Inflammatory macrophage treated with lipopolysaccharide for 1 hour (primary cell): ENCODE data around the gene OXSR1.
"Not testable (repeated sequence)": the region's sequence is repeated elsewhere in the genome, so short reads cannot be mapped to it uniquely, and the experiment has no call there.

Experiments
- DNase-seq, 2 donors: peaks; one replicate each; pipeline ENCODE4 v3.0.0-alpha.2; 2020 to 2022

OXSR1 gene

GRCh38 chr3:38146504-38146903 is 18.8 kb upstream of the OXSR1 start:
- peak in 1 of 2 donors; percentile 43 for DNase-seq

- peak; percentile 90 to 94 for DNase-seq
Observed at GRCh38 chr3:38147421-38147820, 17.9 kb upstream of the OXSR1 start.

- DNase-seq: peak; percentile 72 to 94
Observed at GRCh38 chr3:38148311-38148882, 16.9 kb upstream of the OXSR1 start.

GRCh38 chr3:38149708-38150107 is 15.6 kb upstream of the OXSR1 start:
- DNase-seq: peak; percentile 72 to 85

GRCh38 chr3:38150780-38151528 is 14.4 kb upstream of the OXSR1 start:
- DNase-seq: no peak

GRCh38 chr3:38151667-38152265 is 13.6 kb upstream of the OXSR1 start:
- DNase-seq: peak; percentile 72 to 87

- peak; percentile 67 to 86 for DNase-seq
Observed at GRCh38 chr3:38152609-38153008, 12.7 kb upstream of the OXSR1 start.

- DNase-seq: no peak
Observed at GRCh38 chr3:38153221-38153620, 12.1 kb upstream of the OXSR1 start.

- peak; percentile 84 to 94 for DNase-seq
Observed at GRCh38 chr3:38154033-38154494, 11.3 kb upstream of the OXSR1 start.

- DNase-seq: peak; percentile 56 to 79
Observed at GRCh38 chr3:38154625-38155255, 10.6 kb upstream of the OXSR1 start.

- DNase-seq: no peak
Observed at GRCh38 chr3:38155825-38156224, 9.5 kb upstream of the OXSR1 start.

GRCh38 chr3:38157117-38157516 is 8.2 kb upstream of the OXSR1 start:
- DNase-seq: no peak

GRCh38 chr3:38157595-38157994 is 7.7 kb upstream of the OXSR1 start:
- DNase-seq: no peak

- no peak for DNase-seq
Observed at GRCh38 chr3:38158472-38158871, 6.9 kb upstream of the OXSR1 start.

- DNase-seq: not testable (repeated sequence)
Observed at GRCh38 chr3:38160704-38161103, 4.6 kb upstream of the OXSR1 start.

- no peak for DNase-seq
Observed at GRCh38 chr3:38163117-38163840, 2.1 kb upstream of the OXSR1 start.

- DNase-seq: no peak
Observed at GRCh38 chr3:38163841-38164642, 1.3 kb upstream of the OXSR1 start.

- no peak for DNase-seq
Observed at GRCh38 chr3:38164643-38164951, 740 bp upstream of the OXSR1 start.

- DNase-seq: peak in 1 of 2 donors; percentile 35
Observed at GRCh38 chr3:38165722-38166387, 518 bp downstream of the OXSR1 start.

- DNase-seq: no peak
Observed at GRCh38 chr3:38167591-38167990, 2.3 kb downstream of the OXSR1 start.

GRCh38 chr3:38168151-38169026 is 3.1 kb downstream of the OXSR1 start:
- no peak for DNase-seq
